Measurements from ENCODE around the gene SYT7.
A peak's percentile ranks its signal among the peaks of the same experiment; 100 is the strongest.
"Not testable (repeated sequence)": the region's sequence is repeated elsewhere in the genome, so short reads cannot be mapped to it uniquely, and the experiment has no call there.

The SYT7 gene

GRCh38 chr11:61496602-61497400 lies 84.1 kb downstream of the SYT7 start:
- DNase-seq: no peak

GRCh38 chr11:61495801-61496601 lies 84.9 kb downstream of the SYT7 start:
- DNase-seq: no peak

GRCh38 chr11:61494381-61494961 lies 86.4 kb downstream of the SYT7 start:
- DNase-seq: no peak

GRCh38 chr11:61491736-61492395 lies 89.0 kb downstream of the SYT7 start:
- no peak for DNase-seq

- DNase-seq: no peak
These were observed 90.8 kb downstream of the SYT7 start for GRCh38 chr11:61489833-61490721.

GRCh38 chr11:61488651-61489291 lies 92.1 kb downstream of the SYT7 start:
- DNase-seq: no peak

GRCh38 chr11:61487342-61488025 lies 93.4 kb downstream of the SYT7 start:
- DNase-seq: no peak

- no peak for DNase-seq
These were observed 94.1 kb downstream of the SYT7 start for GRCh38 chr11:61486779-61487178.

GRCh38 chr11:61486011-61486620 lies 94.8 kb downstream of the SYT7 start:
- no peak for DNase-seq

GRCh38 chr11:61485080-61485479 lies 95.8 kb downstream of the SYT7 start:
- no peak for DNase-seq

GRCh38 chr11:61484541-61484940 lies 96.3 kb downstream of the SYT7 start:
- no peak for DNase-seq

GRCh38 chr11:61482513-61482912 lies 98.4 kb downstream of the SYT7 start:
- no peak for DNase-seq

GRCh38 chr11:61481806-61482205 lies 99.1 kb downstream of the SYT7 start:
- DNase-seq: no peak

- peak; percentile 17 for DNase-seq
These were observed 99.9 kb downstream of the SYT7 start for GRCh38 chr11:61480994-61481335.

GRCh38 chr11:61480261-61480993 lies 100.4 kb downstream of the SYT7 start:
- no peak for DNase-seq

- not testable (repeated sequence) for DNase-seq
These were observed 101.4 kb downstream of the SYT7 start for GRCh38 chr11:61479360-61480058.

GRCh38 chr11:61477727-61478148 lies 103.1 kb downstream of the SYT7 start:
- peak; percentile 12 for DNase-seq

- no peak for DNase-seq
These were observed 103.8 kb downstream of the SYT7 start for GRCh38 chr11:61477126-61477525.

- DNase-seq: no peak
These were observed 104.5 kb downstream of the SYT7 start for GRCh38 chr11:61476371-61476770.

Data from NCI-H2227 treated with DMSO at 0.1 percent for 48 hours (cell line).